ENCODE results near the gene GREM2.

DNA sequence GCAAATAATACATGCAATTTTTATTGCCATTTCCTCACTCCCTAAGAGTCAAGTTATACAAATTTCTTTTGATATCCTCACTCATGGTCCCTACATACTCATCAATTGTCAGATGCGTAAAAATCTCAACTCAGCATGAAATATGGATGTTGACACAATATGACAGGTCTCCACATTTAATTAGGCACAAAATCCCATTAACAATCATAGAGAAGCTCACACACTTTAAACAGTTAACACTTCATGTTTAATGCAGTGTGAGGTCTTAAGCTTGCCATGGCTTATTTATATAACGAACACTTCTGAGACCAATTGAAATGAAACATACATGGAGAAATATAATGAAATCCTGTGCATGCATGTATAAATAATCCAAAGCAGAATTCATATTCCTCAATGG lies 58.6 kb downstream of the GREM2 start:
- TF ChIP-seq, protein P1, sequence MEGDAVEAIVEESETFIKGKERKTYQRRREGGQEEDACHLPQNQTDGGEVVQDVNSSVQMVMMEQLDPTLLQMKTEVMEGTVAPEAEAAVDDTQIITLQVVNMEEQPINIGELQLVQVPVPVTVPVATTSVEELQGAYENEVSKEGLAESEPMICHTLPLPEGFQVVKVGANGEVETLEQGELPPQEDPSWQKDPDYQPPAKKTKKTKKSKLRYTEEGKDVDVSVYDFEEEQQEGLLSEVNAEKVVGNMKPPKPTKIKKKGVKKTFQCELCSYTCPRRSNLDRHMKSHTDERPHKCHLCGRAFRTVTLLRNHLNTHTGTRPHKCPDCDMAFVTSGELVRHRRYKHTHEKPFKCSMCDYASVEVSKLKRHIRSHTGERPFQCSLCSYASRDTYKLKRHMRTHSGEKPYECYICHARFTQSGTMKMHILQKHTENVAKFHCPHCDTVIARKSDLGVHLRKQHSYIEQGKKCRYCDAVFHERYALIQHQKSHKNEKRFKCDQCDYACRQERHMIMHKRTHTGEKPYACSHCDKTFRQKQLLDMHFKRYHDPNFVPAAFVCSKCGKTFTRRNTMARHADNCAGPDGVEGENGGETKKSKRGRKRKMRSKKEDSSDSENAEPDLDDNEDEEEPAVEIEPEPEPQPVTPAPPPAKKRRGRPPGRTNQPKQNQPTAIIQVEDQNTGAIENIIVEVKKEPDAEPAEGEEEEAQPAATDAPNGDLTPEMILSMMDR (IDR thresholded peaks at IDR 0.05), result no peak
- no peak for TF ChIP-seq POLR2A (IDR thresholded peaks at IDR 0.05)
